Left renal cortex interstitium (tissue), 4 donors: ENCODE measurements around the gene MBD5. TPM values are rescaled to one million over a fixed set of nuclear protein-coding genes. Genes with fewer than 3 reads are reported as not detected.
A peak's percentile ranks its signal among the peaks of the same experiment; 100 is the strongest.

ENCODE experiments used
- DNase-seq, 4 donors: peaks; one replicate each; pipeline ENCODE4 v3.0.0-alpha.2; 2013; ENCODE audit warnings: low read depth in 4 of 4, low spot score in 2 of 4, missing footprints in 1 of 4
- polyA plus RNA-seq, 4 donors: library from polyadenylated mRNA; unstranded; fragments of 120-200 nt; gene quantifications; one replicate each; pipeline ENCODE4 v1.2.1, GENCODE V29; 2013; ENCODE audit not compliant: insufficient read length in 4 of 4

Gene MBD5
- polyA plus RNA-seq, 4 donors, result 44.4 to 57.7 (median 46.5) TPM

GRCh38 chr2:148207111-148207510, 186.2 kb downstream of the MBD5 start:
- DNase-seq, result no peak

DNA sequence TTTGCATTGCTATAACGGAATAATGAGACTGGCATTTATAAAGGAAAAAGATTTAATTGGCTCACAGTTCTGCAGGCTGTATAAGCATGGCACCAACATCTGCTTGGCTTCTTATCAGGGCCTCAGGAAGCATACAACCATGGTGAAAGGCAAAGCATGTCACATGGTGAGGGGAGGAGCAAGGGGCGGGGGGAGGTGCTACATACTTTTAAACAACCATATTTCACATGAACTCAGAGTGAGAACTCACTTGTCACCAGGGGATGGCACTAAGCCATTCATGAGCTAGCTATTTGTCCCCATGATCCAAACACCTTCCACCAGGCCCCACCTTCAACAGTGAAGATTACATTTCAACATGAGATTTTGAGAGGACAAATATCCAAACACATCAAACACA, 188.7 kb downstream of the MBD5 start:
- no peak for DNase-seq

DNA sequence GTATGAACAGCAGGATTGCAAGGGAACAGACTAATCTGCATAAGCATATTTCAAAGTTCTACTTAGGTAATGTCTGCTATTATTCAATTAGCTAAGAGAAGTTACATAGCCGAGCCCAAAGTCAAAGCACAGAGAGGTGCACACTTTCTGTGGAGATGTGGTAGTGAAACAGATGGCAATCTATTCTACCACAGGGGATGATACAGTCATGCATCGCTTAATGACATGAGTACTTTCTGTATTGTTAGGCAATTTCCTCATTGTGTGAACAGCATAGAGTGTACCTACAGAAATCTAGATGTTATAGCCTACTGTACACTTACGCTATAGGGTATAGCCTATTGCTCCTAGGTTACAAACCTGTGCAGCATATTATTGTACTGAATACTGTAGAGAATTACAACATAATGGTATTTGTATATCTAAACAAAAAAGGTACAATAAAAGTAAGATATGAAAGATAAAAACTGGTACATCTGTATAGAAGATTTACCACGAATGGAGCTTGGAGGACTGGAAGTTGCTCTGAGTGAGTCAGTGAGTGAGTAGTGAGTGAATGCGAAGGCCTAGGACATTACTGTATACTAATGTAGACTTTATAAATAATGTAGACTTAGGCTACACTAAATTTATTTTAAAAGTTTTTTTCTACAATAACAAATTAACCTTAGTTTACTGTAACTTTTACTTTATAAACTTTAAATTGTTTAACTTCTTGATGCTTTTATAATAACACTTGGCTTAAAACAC, 197.6 kb downstream of the MBD5 start:
- no peak for DNase-seq

- no peak for DNase-seq
These were observed 200.3 kb downstream of the MBD5 start for GRCh38 chr2:148221166-148221565.

GRCh38 chr2:148221926-148222325, 201.0 kb downstream of the MBD5 start:
- no peak for DNase-seq

- no peak for DNase-seq
These were observed 211.0 kb downstream of the MBD5 start for GRCh38 chr2:148231858-148232257.

DNA sequence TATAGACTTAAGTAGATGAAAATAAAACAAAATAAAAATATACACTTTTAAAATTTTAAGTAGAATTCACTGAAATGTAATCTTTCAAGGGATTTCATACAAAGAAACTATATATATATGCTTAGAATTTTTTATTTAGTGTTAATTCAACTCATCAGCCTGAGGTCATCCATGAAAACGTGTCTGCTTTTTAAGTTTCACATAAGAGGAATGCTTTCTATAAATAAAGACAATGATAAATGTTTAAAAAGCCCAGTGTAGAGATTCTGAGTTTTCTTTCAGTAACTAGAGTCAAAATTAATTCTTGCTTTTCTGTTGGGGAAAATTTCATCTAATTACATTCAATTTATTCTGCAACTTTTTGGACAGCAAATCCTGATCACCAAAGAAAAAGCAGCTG, 213.3 kb downstream of the MBD5 start:
- DNase-seq, result no peak

- DNase-seq, result no peak
These were observed 217.0 kb downstream of the MBD5 start for GRCh38 chr2:148237911-148238310.

DNA sequence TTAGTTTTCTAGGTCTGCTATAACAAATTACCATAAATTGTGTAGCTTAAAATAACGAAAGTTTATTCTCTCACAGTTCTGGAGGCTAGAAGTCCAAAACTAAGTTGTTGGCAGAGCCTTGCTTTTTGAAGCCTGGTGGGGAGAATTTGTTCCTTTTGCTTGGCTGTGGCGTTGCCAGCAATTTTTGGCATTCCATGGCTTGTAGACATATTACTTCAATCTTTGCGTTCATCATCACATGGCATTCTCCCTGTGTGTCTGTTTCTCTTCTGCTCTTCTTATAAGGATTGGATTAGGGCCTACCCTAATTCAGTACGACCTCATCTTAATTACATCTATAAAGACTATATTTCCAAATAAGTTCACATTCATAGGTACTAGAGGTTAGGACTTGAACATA, 217.7 kb downstream of the MBD5 start:
- no peak for DNase-seq

- no peak for DNase-seq
These were observed 219.9 kb downstream of the MBD5 start for GRCh38 chr2:148240838-148241237.

DNA sequence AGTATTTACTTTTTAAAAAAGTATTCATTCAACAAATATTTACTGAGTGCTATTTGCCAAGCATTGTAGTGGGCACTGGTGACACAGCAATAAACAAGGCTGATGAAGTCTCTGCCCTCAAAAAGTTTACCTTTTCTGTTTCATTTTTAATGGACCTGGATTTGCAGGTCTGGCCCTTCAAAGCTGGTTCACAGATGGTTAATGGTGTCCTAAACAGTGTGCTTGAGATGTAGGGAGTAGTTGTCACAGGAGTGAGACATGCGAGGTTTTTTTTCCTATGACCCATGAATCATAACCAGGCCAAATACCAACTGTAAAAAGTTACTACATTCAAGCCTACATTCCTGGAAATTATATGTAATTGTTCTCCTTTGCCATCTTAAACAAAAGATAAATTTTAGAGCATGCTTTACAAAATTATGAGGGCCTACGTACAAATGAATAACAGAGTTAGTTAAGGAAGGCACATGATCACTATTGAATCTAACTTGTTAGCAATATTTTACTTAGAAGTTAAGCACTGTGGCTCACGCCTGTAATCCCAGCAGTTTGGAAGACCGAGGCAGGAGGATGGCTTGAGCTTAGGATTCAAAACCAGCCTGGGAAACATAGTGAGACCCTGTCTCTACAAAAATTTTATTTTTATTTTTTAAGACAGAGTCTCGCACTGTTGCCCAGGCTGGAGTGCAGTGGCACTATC, 223.9 kb downstream of the MBD5 start:
- no peak for DNase-seq

DNA sequence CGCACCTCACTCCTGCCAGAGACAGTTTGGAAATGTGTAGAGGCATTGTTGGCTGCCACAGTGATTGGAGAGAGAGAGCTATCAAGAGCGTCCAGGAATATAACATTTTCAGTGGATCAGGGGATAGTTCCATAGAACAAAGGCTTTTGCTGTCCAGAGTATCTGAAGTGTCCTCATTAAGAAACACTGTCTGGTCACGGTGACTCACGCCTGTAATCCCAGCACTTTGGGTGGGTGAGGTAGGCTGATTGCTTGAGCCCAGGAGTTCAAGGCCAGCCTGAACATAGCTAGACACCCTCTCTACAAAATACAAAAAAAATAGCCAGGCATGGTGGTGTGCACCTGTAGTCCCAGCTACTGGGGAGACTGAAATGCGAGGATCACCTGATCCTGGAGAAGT, 231.1 kb downstream of the MBD5 start:
- no peak for DNase-seq

GRCh38 chr2:148252646-148253045, 231.8 kb downstream of the MBD5 start:
- no peak for DNase-seq

- no peak for DNase-seq
These were observed 232.8 kb downstream of the MBD5 start for GRCh38 chr2:148253685-148254084.

DNA sequence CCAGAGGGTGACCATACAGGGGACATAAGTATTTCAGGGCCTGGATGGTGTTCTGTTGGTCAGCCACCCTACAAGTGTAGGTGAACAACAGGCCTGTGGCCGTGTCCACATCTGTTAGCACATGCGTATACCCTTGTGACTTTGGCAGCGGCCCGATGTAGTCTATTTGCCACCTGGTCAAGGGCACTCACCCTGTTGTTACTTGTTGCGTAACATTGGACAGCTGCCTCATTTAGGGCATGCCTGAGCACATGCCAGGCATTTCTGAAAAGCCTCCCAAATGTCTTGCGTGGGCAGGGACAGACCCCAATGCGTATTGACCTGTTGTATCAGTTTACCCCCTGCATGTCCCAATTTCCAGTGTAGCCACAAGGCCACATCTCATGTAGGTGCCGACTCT, 235.0 kb downstream of the MBD5 start:
- no peak for DNase-seq

- DNase-seq, result no peak
These were observed 236.4 kb downstream of the MBD5 start for GRCh38 chr2:148257276-148257675.

DNA sequence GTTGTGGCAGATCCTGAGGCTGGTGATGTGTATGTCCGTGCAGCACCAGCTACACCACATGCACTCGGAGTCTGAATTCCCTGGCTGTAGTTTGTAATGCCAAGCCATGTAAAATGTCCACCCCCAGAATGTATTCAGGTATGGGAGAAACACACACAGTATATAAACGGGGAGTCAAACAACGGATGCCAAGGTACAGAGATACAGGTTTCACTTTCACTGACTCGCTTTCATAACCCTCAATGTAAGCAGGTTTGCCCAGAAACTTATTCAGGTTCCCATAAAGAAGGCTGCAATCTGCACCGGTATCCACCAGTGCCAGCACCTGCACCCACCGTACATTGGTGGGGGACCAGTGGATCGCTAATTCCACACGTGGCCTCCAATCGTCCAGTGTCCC, 237.2 kb downstream of the MBD5 start:
- DNase-seq, result no peak

DNA sequence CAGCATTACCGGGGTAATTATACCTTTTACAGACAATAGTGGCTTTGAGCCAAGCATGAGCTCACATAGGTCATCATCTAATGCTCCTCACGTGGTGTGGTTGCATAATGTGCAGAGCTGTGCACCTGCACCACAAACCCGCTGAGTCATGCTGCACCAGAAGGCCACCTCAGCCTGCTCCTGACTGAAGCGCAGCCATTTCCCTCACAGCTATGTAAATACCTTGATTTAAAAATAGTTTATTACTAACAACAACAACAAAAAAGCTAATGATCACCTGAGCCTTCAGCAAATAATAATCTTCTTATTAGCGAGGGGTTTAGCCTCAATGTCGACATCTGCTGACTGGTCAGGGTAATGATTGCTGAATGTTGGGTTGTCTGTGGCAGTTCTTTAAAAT, 238.8 kb downstream of the MBD5 start:
- no peak for DNase-seq

- no peak for DNase-seq
These were observed 243.0 kb downstream of the MBD5 start for GRCh38 chr2:148263890-148264289.

- peak in 1 of 4 donors; percentile 10 for DNase-seq
These were observed 252.3 kb downstream of the MBD5 start for GRCh38 chr2:148273158-148273691.

GRCh38 chr2:148279216-148279615, 258.3 kb downstream of the MBD5 start:
- DNase-seq, result no peak

DNA sequence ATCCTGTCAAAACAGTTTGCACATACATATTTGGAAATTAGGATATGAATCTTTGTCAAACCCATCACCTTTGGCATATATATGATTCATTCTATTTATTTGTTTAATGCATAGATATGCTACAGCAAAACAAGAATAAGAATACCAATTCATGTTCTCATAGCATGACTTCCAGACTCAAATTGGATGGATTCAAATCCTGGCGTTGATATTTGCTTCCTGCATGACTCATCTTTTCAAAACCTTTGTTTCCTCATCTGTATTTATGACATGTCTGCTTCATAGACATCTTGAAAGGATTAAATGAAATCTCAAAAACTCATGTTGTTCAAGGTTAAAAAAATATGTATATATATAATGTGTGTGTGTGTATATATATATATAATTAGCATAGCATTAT, 261.3 kb downstream of the MBD5 start:
- no peak for DNase-seq
